ENCODE results near the gene ATRX.
"Not testable (repeated sequence)": the region's sequence is repeated elsewhere in the genome, so short reads cannot be mapped to it uniquely, and the experiment has no call there.

ATRX gene

DNA sequence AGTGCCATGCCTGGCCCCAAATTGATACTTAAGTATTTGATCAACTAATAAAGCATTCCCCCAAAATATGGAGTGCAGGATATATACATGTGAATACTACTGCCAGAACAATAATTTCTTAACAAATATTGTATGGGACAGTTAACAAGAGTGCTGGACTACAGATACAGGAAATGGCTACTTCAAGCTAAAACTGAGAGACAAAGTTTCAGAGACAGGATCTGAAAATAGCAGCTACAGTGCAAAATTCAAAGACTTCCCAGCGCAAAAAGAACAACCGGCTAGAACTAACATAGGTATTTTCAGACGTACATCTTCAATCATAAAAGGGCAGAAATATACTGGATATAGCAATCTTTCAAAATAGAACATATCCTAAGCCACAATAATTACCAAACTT, 6.3 kb downstream of the ATRX start:
- Histone ChIP-seq H3K4me2 (ENCODE audit: low read length) (no peak overlapping the region), H2AK5ac (ENCODE audit: low read length) (no peak overlapping the region), H3K79me1 (ENCODE audit: low read length) (no peaks in the 10 kb centered on the region), H2BK5ac (ENCODE audit: low read length) (no peak overlapping the region), H3K4me3 (ENCODE audit: low read length) (no peak overlapping the region), H3K4ac (ENCODE audit: low read depth, low read length) (no peak overlapping the region), H3K27me3 (ENCODE audit: insufficient read depth, low read length, poor library complexity) (no peaks in the 10 kb centered on the region), H3K4me1 (ENCODE audit: control insufficient read depth, low read depth, low read length) (no peaks in the 10 kb centered on the region), H2BK120ac (ENCODE audit: low read depth, low read length) (no peak overlapping the region), H3K56ac (ENCODE audit: low read length) (no peak overlapping the region), H3K36me3 (ENCODE audit: control insufficient read depth, insufficient read depth, low read length) (no peaks in the 10 kb centered on the region), H4K5ac (ENCODE audit: low read length) (no peak overlapping the region), H2BK15ac (replicated peaks; ENCODE audit: low read depth) (no peak overlapping the region), H3K9ac (ENCODE audit: low read length) (no peak overlapping the region), H4K8ac (ENCODE audit: low read depth, low read length) (no peak overlapping the region), H3K23ac (ENCODE audit: low read length) (no peak overlapping the region), H3K18ac (ENCODE audit: low read length) (no peak overlapping the region), H3K79me2 (ENCODE audit: control insufficient read depth, insufficient read depth, low read length) (peaks cover 70% of the 10 kb centered on the region), H3K27ac (ENCODE audit: low read depth, low read length) (no peak overlapping the region)
- no CpG with 5 or more reads among the region's 3 CpGs for whole genome bisulfite sequencing (ENCODE audit: extremely low coverage, insufficient coverage, low lambda C conversion rate)
- DNase-seq: no peak

DNA sequence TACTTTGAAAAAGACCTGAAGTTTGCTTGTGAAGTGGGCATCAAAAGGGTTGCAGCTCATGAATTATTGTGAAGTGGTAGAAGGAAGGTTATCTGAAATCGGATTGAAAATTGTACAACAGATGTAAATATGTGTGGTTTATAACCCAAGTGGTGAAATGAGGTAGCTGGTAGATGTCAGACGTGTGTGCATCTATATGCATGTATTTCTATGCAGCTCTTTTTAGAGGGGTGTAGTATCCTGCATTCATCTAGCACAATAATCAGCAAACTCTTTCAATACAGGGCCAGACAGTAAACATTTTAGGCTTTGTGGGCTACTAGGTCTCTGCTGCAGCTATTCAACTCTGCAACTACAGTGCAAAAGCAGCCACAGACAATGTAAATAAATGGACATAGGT, 9.4 kb downstream of the ATRX start:
- Histone ChIP-seq H2AK5ac (ENCODE audit: low read length) (no peak overlapping the region), H3K18ac (ENCODE audit: low read length) (no peak overlapping the region), H3K79me1 (ENCODE audit: low read length) (no peaks in the 10 kb centered on the region), H4K5ac (ENCODE audit: low read length) (no peak overlapping the region), H3K4me2 (ENCODE audit: low read length) (no peak overlapping the region), H3K4me3 (ENCODE audit: low read length) (no peak overlapping the region), H2BK5ac (ENCODE audit: low read length) (no peak overlapping the region), H3K9ac (ENCODE audit: low read length) (no peak overlapping the region), H3K36me3 (ENCODE audit: control insufficient read depth, insufficient read depth, low read length) (no peaks in the 10 kb centered on the region), H3K23ac (ENCODE audit: low read length) (no peak overlapping the region), H3K4ac (ENCODE audit: low read depth, low read length) (no peak overlapping the region), H3K27ac (ENCODE audit: low read depth, low read length) (no peak overlapping the region), H4K8ac (ENCODE audit: low read depth, low read length) (no peak overlapping the region), H3K79me2 (ENCODE audit: control insufficient read depth, insufficient read depth, low read length) (peaks cover 69% of the 10 kb centered on the region), H3K4me1 (ENCODE audit: control insufficient read depth, low read depth, low read length) (no peaks in the 10 kb centered on the region), H2BK15ac (replicated peaks; ENCODE audit: low read depth) (no peak overlapping the region), H3K56ac (ENCODE audit: low read length) (no peak overlapping the region), H2BK120ac (ENCODE audit: low read depth, low read length) (no peak overlapping the region), H3K27me3 (ENCODE audit: insufficient read depth, low read length, poor library complexity) (no peaks in the 10 kb centered on the region)
- WGBS (ENCODE audit: extremely low coverage, insufficient coverage, low lambda C conversion rate): no CpG with 5 or more reads among the region's 2 CpGs
- no peak for DNase-seq

DNA sequence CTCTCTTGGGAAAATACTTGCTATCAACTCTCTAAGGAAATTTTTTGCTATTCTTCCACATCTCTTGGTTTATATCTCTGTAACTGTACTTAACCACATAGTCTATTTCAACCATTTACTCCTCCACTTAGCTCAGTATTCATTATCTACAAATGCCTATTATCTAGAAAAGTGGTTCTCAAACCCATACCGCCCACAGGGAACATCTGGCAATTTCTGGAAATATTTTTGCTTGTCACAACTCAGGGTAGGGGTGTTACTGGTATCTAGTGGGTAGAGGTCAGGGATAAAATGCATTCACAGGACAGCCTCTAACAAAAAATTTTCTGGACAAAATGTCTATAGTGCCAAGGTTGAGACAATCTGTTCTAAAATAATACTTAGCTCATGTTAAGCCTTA, 14.4 kb downstream of the ATRX start:
- H3K4me2 ChIP-seq (ENCODE audit: low read length): no peak overlapping the region
- no peak overlapping the region for H2BK5ac ChIP-seq (ENCODE audit: low read length)
- H3K23ac ChIP-seq (ENCODE audit: low read length): no peak overlapping the region
- no peak overlapping the region for H3K56ac ChIP-seq (ENCODE audit: low read length)
- H3K4ac ChIP-seq (ENCODE audit: low read depth, low read length): no peak overlapping the region
- no peak overlapping the region for H3K4me3 ChIP-seq (ENCODE audit: low read length)
- no peak overlapping the region for H3K27ac ChIP-seq (ENCODE audit: low read depth, low read length)
- DNase-seq: no peak
- no peaks in the 10 kb centered on the region for H3K4me1 ChIP-seq (ENCODE audit: control insufficient read depth, low read depth, low read length)
- H3K79me1 ChIP-seq (ENCODE audit: low read length): no peaks in the 10 kb centered on the region
- H3K18ac ChIP-seq (ENCODE audit: low read length): no peak overlapping the region
- H3K79me2 ChIP-seq (ENCODE audit: control insufficient read depth, insufficient read depth, low read length): peaks cover 58% of the 10 kb centered on the region
- no peak overlapping the region for H2BK120ac ChIP-seq (ENCODE audit: low read depth, low read length)
- H3K36me3 ChIP-seq (ENCODE audit: control insufficient read depth, insufficient read depth, low read length): no peaks in the 10 kb centered on the region
- H4K8ac ChIP-seq (ENCODE audit: low read depth, low read length): no peak overlapping the region
- no CpG with 5 or more reads among the region's 1 CpG for WGBS (ENCODE audit: extremely low coverage, insufficient coverage, low lambda C conversion rate)
- H2BK15ac ChIP-seq (replicated peaks; ENCODE audit: low read depth): no peak overlapping the region
- H3K9ac ChIP-seq (ENCODE audit: low read length): no peak overlapping the region
- no peak overlapping the region for H4K5ac ChIP-seq (ENCODE audit: low read length)
- H3K27me3 ChIP-seq (ENCODE audit: insufficient read depth, low read length, poor library complexity): no peaks in the 10 kb centered on the region
- H2AK5ac ChIP-seq (ENCODE audit: low read length): no peak overlapping the region

DNA sequence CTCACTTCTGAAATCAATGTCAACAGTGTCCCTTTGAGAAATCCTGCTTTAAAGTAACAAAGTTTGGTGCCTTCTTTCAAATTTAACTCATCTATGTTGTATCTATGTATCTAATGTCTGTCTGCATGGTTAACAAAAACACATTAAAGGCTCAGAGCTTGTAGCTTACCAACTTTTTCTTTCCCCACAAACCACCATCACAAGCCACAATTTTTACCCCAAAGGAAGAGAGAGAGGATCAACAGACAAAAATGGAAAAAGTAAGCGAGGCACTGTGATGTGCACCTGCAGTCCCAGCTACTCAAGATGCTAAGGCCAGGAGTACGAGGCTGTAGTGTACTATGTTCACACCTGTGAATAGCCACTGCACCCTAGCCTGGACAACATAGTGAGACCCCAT, 17.2 kb downstream of the ATRX start:
- Histone ChIP-seq H3K56ac (ENCODE audit: low read length) (no peak overlapping the region), H3K4me1 (ENCODE audit: control insufficient read depth, low read depth, low read length) (no peaks in the 10 kb centered on the region), H2BK5ac (ENCODE audit: low read length) (no peak overlapping the region), H3K9ac (ENCODE audit: low read length) (no peak overlapping the region), H3K79me2 (ENCODE audit: control insufficient read depth, insufficient read depth, low read length) (peaks cover 48% of the 10 kb centered on the region), H3K4me3 (ENCODE audit: low read length) (no peak overlapping the region), H2BK120ac (ENCODE audit: low read depth, low read length) (no peak overlapping the region), H3K4ac (ENCODE audit: low read depth, low read length) (no peak overlapping the region), H3K18ac (ENCODE audit: low read length) (no peak overlapping the region), H2BK15ac (replicated peaks; ENCODE audit: low read depth) (no peak overlapping the region), H4K8ac (ENCODE audit: low read depth, low read length) (no peak overlapping the region), H3K36me3 (ENCODE audit: control insufficient read depth, insufficient read depth, low read length) (no peaks in the 10 kb centered on the region), H3K27me3 (ENCODE audit: insufficient read depth, low read length, poor library complexity) (no peaks in the 10 kb centered on the region), H2AK5ac (ENCODE audit: low read length) (no peak overlapping the region), H3K79me1 (ENCODE audit: low read length) (no peaks in the 10 kb centered on the region), H3K27ac (ENCODE audit: low read depth, low read length) (no peak overlapping the region), H3K23ac (ENCODE audit: low read length) (no peak overlapping the region), H3K4me2 (ENCODE audit: low read length) (no peak overlapping the region), H4K5ac (ENCODE audit: low read length) (no peak overlapping the region)
- no peak for DNase-seq
- no CpG with 5 or more reads among the region's 2 CpGs for WGBS (ENCODE audit: extremely low coverage, insufficient coverage, low lambda C conversion rate)

DNA sequence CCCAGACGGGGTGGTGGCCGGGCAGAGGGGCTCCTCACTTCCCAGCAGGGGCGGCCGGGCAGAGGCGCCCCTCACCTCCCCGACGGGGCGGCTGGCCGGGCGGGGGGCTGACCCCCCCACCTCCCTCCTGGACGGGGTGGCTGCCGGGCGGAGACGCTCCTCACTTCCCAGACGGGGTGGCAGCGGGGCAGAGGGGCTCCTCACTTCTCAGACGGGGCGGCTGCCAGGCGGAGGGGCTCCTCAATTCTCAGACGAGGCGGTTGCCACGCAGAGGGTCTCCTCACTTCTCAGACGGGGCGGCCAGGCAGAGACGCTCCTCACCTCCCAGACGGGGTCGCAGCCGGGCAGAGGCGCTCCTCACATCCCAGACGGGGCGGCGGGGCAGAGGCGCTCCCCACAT, 19.8 kb downstream of the ATRX start:
- H2AK5ac ChIP-seq (ENCODE audit: low read length); H3K4me1 ChIP-seq (ENCODE audit: control insufficient read depth, low read depth, low read length); H2BK5ac ChIP-seq (ENCODE audit: low read length); H3K36me3 ChIP-seq (ENCODE audit: control insufficient read depth, insufficient read depth, low read length); H3K4me3 ChIP-seq (ENCODE audit: low read length); H3K56ac ChIP-seq (ENCODE audit: low read length); H3K23ac ChIP-seq (ENCODE audit: low read length); H2BK15ac ChIP-seq (replicated peaks; ENCODE audit: low read depth); H3K18ac ChIP-seq (ENCODE audit: low read length); H3K27me3 ChIP-seq (ENCODE audit: insufficient read depth, low read length, poor library complexity); H4K8ac ChIP-seq (ENCODE audit: low read depth, low read length); H3K9ac ChIP-seq (ENCODE audit: low read length); H2BK120ac ChIP-seq (ENCODE audit: low read depth, low read length); H4K5ac ChIP-seq (ENCODE audit: low read length); H3K79me1 ChIP-seq (ENCODE audit: low read length); H3K4me2 ChIP-seq (ENCODE audit: low read length); H3K4ac ChIP-seq (ENCODE audit: low read depth, low read length); H3K27ac ChIP-seq (ENCODE audit: low read depth, low read length); DNase-seq: not testable (repeated sequence)
- no CpG with 5 or more reads among the region's 33 CpGs for WGBS (ENCODE audit: extremely low coverage, insufficient coverage, low lambda C conversion rate)
- H3K79me2 ChIP-seq (ENCODE audit: control insufficient read depth, insufficient read depth, low read length): peaks cover 35% of the 10 kb centered on the region

DNA sequence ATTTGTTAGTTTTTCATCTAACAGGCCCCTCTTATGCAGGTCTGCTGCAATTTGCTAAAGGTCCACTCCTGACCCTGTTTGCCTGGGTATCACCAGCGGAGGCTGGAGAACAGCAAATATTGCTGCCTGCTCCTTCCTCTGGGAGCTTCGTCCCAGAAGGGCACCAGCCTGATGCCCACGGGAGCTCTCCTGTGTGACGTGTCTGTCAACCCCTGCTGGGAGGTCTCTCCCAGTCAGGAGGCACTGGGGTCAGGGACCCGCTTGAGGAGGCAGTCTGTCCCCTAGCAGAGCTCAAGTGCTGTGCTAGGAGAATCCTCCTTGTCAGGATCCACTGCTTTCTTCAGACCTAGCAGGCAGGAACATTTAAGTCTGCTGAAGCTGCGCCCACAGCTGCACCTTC, 30.5 kb downstream of the ATRX start:
- no peak overlapping the region for H3K23ac ChIP-seq (ENCODE audit: low read length)
- no peak for DNase-seq
- no peak overlapping the region for H3K56ac ChIP-seq (ENCODE audit: low read length)
- H3K79me2 ChIP-seq (ENCODE audit: control insufficient read depth, insufficient read depth, low read length): peaks cover 3% of the 10 kb centered on the region
- H3K4ac ChIP-seq (ENCODE audit: low read depth, low read length): no peak overlapping the region
- H2BK15ac ChIP-seq (replicated peaks; ENCODE audit: low read depth): no peak overlapping the region
- H3K27ac ChIP-seq (ENCODE audit: low read depth, low read length): no peak overlapping the region
- H2AK5ac ChIP-seq (ENCODE audit: low read length): no peak overlapping the region
- no peak overlapping the region for H2BK5ac ChIP-seq (ENCODE audit: low read length)
- no peaks in the 10 kb centered on the region for H3K27me3 ChIP-seq (ENCODE audit: insufficient read depth, low read length, poor library complexity)
- no peak overlapping the region for H4K5ac ChIP-seq (ENCODE audit: low read length)
- H3K18ac ChIP-seq (ENCODE audit: low read length): no peak overlapping the region
- H4K8ac ChIP-seq (ENCODE audit: low read depth, low read length): no peak overlapping the region
- H3K4me1 ChIP-seq (ENCODE audit: control insufficient read depth, low read depth, low read length): no peaks in the 10 kb centered on the region
- H3K4me2 ChIP-seq (ENCODE audit: low read length): no peak overlapping the region
- no peaks in the 10 kb centered on the region for H3K36me3 ChIP-seq (ENCODE audit: control insufficient read depth, insufficient read depth, low read length)
- no peak overlapping the region for H3K4me3 ChIP-seq (ENCODE audit: low read length)
- no CpG with 5 or more reads among the region's 6 CpGs for WGBS (ENCODE audit: extremely low coverage, insufficient coverage, low lambda C conversion rate)
- H3K9ac ChIP-seq (ENCODE audit: low read length): no peak overlapping the region
- H2BK120ac ChIP-seq (ENCODE audit: low read depth, low read length): no peak overlapping the region
- no peaks in the 10 kb centered on the region for H3K79me1 ChIP-seq (ENCODE audit: low read length)

Data from mesendoderm (in vitro differentiated cells).